HepG2 (cell line): ENCODE data around the gene TMEM39B. TPM values are rescaled to one million over a fixed set of nuclear protein-coding genes. Genes with fewer than 3 reads are reported as not detected.

Experiments used
- AHR ChIP-seq: IDR thresholded peaks from 2 replicates; pipeline ENCODE4 v1.6.1; 2018; ENCODE audit warnings: missing genetic modification reagents, missing compliant biosample characterization
- CREM ChIP-seq, 2 experiments: sonication (generic) in 1 of 2; formaldehyde crosslinking in 1 of 2; IDR thresholded peaks; 2 replicates each; pipeline versions ENCODE4 v1.4.0 to v1.6.1; 2016 to 2020; ENCODE audit warnings: antibody characterized with exemption in 1 of 2, mild to moderate bottlenecking in 1 of 2, missing genetic modification reagents in 1 of 2
- DNMT1 ChIP-seq: sonication (generic); formaldehyde crosslinking; IDR thresholded peaks from 2 replicates; pipeline ENCODE4 v1.5.1; 2020; ENCODE audit warnings: mild to moderate bottlenecking, missing genetic modification reagents
- EED ChIP-seq: sonication (generic); formaldehyde crosslinking; IDR thresholded peaks from 2 replicates; pipeline ENCODE4 v1.5.0; 2020; ENCODE audit warnings: mild to moderate bottlenecking, missing genetic modification reagents
- FLYWCH1 ChIP-seq: sonication (generic); formaldehyde crosslinking; IDR thresholded peaks from 2 replicates; pipeline ENCODE4 v1.8.1; 2023; ENCODE audit warnings: mild to moderate bottlenecking, missing genetic modification reagents
- HES4 ChIP-seq: sonication (generic); formaldehyde crosslinking; IDR thresholded peaks from 2 replicates; pipeline ENCODE4 v1.9.0; 2021; ENCODE audit warnings: mild to moderate bottlenecking, missing genetic modification reagents, borderline replicate concordance
- KMT2A ChIP-seq: sonication (generic); formaldehyde crosslinking; IDR thresholded peaks from 2 replicates; pipeline ENCODE4 v1.4.0; 2020; ENCODE audit warnings: missing genetic modification reagents
- TEAD2 ChIP-seq: sonication (generic); formaldehyde crosslinking; IDR thresholded peaks from 2 replicates; pipeline ENCODE4 v1.9.0; 2021; ENCODE audit warnings: missing genetic modification reagents
- ZBTB8A ChIP-seq: sonication (generic); formaldehyde crosslinking; IDR thresholded peaks from 2 replicates; pipeline ENCODE4 v1.4.0; 2020; ENCODE audit warnings: mild to moderate bottlenecking, low read depth, missing genetic modification reagents, borderline replicate concordance
- ZNF12 ChIP-seq: sonication (generic); formaldehyde crosslinking; IDR thresholded peaks from 2 replicates; pipeline ENCODE4 v1.5.0; 2020; ENCODE audit warnings: missing genetic modification reagents
- ZNF256 ChIP-seq: sonication (generic); formaldehyde crosslinking; conservative IDR thresholded peaks from 2 replicates; pipeline ENCODE4 v1.4.0; 2020; ENCODE audit warnings: missing genetic modification reagents
- ZNF354B ChIP-seq: sonication (generic); formaldehyde crosslinking; IDR thresholded peaks from 2 replicates; pipeline ENCODE4 v1.8.0; 2022; ENCODE audit warnings: mild to moderate bottlenecking, missing genetic modification reagents
- ZNF383 ChIP-seq: sonication (generic); formaldehyde crosslinking; IDR thresholded peaks from 2 replicates; pipeline ENCODE4 v1.4.0; 2020; ENCODE audit warnings: missing genetic modification reagents, mild to moderate bottlenecking, borderline replicate concordance
- ZNF44 ChIP-seq: sonication (generic); formaldehyde crosslinking; IDR thresholded peaks from 2 replicates; pipeline ENCODE4 v1.5.1; 2020; ENCODE audit warnings: mild to moderate bottlenecking, missing genetic modification reagents
- ZNF484 ChIP-seq: sonication (generic); formaldehyde crosslinking; IDR thresholded peaks from 2 replicates; pipeline ENCODE4 v1.5.1; 2020; ENCODE audit warnings: mild to moderate bottlenecking, low read depth, missing genetic modification reagents, borderline replicate concordance
- ZSCAN9 ChIP-seq: IDR thresholded peaks from 2 replicates; pipeline ENCODE4 v1.6.1; 2016; ENCODE audit warnings: borderline replicate concordance
- polyA plus RNA-seq, 8 experiments: library from polyadenylated mRNA; depleted of rRNA in 3 of 8; stranded (reverse) in 7 of 8; unstranded in 1 of 8; fragments of >200 nt; fragmentation: Illumina TruSeq in 4 of 8; extraction: Trizol in 4 of 8; gene quantifications; 2 replicates each; pipeline versions ENCODE4 v1.2.1 to v1.2.3, GENCODE V29; 2011 to 2016; ENCODE audit warnings: low read depth in 4 of 8, missing spikeins in 1 of 8, mixed read lengths in 1 of 8; ENCODE audit not compliant: insufficient read depth in 1 of 8
- total RNA-seq, 5 experiments: library from RNA; depleted of rRNA; stranded (reverse); fragments of >200 nt; fragmentation: Illumina TruSeq; extraction: Trizol; gene quantifications; 2 replicates each; pipeline ENCODE4 v1.2.3, GENCODE V29; 2016; ENCODE audit warnings: low read depth in 1 of 5
- TF ChIP-seq, protein P1 (sequence below): IDR thresholded peaks from 2 replicates; pipeline ENCODE4 v1.4.0; 2020; ENCODE audit warnings: mild to moderate bottlenecking, missing genetic modification reagents
- TF ChIP-seq, protein P2 (sequence below): sonication (generic); formaldehyde crosslinking; conservative IDR thresholded peaks from 2 replicates; pipeline ENCODE4 v1.8.1; 2023; ENCODE audit warnings: missing genetic modification reagents
- TF ChIP-seq, protein P3 (sequence below): sonication (generic); IDR thresholded peaks from 2 replicates; pipeline ENCODE4 v1.6.1; 2016; ENCODE audit warnings: low read depth, borderline replicate concordance
- TF ChIP-seq, protein P4 (sequence below): sonication (generic); formaldehyde crosslinking; IDR thresholded peaks from 2 replicates; pipeline ENCODE4 v1.4.0; 2020; ENCODE audit warnings: missing genetic modification reagents

The TMEM39B gene
- total and polyA plus RNA-seq, 2 of the 13 experiments (the other 11 are each of a cell fraction or from before 2014, with no cell fraction given): 4.9 to 10.4 TPM

DNA sequence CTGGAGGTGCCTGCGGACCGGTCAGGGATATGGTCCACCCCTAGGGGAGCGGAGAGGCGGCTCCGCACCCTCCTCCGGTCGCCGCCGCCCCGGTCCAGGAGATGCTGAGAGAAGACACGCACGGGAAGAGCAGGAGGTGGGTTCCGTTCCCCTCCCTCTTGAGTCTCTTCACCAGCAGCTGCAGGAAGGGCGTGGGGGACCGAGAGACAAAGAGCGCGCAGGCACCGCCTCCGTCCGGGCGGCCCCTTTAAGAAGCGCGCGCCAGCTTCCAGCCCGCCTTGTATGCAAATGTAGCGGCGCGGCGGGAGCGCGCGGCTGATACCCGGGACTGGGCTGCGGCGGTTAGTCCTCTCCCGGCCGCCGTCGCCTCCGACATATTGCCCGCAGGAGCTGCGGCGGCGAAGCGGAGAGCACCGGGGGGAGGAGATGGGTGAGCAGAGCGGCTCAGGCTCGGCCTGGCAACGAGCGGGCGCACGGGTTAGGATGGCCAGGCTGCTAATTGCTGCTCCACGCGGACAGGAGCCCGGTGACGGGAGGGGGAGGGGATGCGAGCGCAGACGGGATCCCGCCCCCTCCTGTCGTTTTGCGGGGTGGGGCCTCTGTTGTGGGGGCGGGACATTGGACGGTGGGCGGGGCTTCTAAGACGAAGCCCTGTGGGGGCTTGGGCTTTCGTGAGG, at the start of gene TMEM39B (continued):
- TF ChIP-seq HES4 (CRISPR knock-in tag) (no peak), CREM (IDR thresholded peaks at IDR 0.05) (no peak), CREM (CRISPR knock-in tag; IDR thresholded peaks at IDR 0.05) (no peak), FLYWCH1 (CRISPR knock-in tag) (no peak), ZNF383 (CRISPR knock-in tag) (peak; percentile 90; the same call in 1 of the 2 replicates), ZNF44 (CRISPR knock-in tag) (no peak), ZBTB8A (CRISPR knock-in tag) (no peak), ZNF256 (no peak), AHR (peak; percentile 39; the same call in 1 of the 2 replicates), KMT2A (no peak), TEAD2 (no peak), ZSCAN9 (CRISPR knock-in tag) (no peak; the same call in 1 of the 2 replicates), ZNF12 (CRISPR knock-in tag) (0 out of 2 replicates have a peak, but pooled peaks have one; percentile 34), EED (CRISPR knock-in tag) (no peak), DNMT1 (CRISPR knock-in tag) (no peak), ZNF354B (CRISPR knock-in tag) (no peak), ZNF484 (no peak)
- TF ChIP-seq, protein P1, sequence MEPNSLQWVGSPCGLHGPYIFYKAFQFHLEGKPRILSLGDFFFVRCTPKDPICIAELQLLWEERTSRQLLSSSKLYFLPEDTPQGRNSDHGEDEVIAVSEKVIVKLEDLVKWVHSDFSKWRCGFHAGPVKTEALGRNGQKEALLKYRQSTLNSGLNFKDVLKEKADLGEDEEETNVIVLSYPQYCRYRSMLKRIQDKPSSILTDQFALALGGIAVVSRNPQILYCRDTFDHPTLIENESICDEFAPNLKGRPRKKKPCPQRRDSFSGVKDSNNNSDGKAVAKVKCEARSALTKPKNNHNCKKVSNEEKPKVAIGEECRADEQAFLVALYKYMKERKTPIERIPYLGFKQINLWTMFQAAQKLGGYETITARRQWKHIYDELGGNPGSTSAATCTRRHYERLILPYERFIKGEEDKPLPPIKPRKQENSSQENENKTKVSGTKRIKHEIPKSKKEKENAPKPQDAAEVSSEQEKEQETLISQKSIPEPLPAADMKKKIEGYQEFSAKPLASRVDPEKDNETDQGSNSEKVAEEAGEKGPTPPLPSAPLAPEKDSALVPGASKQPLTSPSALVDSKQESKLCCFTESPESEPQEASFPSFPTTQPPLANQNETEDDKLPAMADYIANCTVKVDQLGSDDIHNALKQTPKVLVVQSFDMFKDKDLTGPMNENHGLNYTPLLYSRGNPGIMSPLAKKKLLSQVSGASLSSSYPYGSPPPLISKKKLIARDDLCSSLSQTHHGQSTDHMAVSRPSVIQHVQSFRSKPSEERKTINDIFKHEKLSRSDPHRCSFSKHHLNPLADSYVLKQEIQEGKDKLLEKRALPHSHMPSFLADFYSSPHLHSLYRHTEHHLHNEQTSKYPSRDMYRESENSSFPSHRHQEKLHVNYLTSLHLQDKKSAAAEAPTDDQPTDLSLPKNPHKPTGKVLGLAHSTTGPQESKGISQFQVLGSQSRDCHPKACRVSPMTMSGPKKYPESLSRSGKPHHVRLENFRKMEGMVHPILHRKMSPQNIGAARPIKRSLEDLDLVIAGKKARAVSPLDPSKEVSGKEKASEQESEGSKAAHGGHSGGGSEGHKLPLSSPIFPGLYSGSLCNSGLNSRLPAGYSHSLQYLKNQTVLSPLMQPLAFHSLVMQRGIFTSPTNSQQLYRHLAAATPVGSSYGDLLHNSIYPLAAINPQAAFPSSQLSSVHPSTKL (CRISPR knock-in tag): peak; percentile 25; the same call in 1 of the 2 replicates
- TF ChIP-seq, protein P2, sequence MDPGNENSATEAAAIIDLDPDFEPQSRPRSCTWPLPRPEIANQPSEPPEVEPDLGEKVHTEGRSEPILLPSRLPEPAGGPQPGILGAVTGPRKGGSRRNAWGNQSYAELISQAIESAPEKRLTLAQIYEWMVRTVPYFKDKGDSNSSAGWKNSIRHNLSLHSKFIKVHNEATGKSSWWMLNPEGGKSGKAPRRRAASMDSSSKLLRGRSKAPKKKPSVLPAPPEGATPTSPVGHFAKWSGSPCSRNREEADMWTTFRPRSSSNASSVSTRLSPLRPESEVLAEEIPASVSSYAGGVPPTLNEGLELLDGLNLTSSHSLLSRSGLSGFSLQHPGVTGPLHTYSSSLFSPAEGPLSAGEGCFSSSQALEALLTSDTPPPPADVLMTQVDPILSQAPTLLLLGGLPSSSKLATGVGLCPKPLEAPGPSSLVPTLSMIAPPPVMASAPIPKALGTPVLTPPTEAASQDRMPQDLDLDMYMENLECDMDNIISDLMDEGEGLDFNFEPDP (CRISPR knock-in tag): no peak
- TF ChIP-seq, protein P3, sequence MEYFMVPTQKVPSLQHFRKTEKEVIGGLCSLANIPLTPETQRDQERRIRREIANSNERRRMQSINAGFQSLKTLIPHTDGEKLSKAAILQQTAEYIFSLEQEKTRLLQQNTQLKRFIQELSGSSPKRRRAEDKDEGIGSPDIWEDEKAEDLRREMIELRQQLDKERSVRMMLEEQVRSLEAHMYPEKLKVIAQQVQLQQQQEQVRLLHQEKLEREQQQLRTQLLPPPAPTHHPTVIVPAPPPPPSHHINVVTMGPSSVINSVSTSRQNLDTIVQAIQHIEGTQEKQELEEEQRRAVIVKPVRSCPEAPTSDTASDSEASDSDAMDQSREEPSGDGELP: peak; percentile 53; the same call in 1 of the 2 replicates
- TF ChIP-seq, protein P4, sequence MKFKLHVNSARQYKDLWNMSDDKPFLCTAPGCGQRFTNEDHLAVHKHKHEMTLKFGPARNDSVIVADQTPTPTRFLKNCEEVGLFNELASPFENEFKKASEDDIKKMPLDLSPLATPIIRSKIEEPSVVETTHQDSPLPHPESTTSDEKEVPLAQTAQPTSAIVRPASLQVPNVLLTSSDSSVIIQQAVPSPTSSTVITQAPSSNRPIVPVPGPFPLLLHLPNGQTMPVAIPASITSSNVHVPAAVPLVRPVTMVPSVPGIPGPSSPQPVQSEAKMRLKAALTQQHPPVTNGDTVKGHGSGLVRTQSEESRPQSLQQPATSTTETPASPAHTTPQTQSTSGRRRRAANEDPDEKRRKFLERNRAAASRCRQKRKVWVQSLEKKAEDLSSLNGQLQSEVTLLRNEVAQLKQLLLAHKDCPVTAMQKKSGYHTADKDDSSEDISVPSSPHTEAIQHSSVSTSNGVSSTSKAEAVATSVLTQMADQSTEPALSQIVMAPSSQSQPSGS (CRISPR knock-in tag): 0 out of 2 replicates have a peak, but pooled peaks have one; percentile 23
